Gastrocnemius medialis (tissue), 4 donors: ENCODE measurements around the gene ZDHHC14. TPM values are rescaled to one million over a fixed set of nuclear protein-coding genes. Genes with fewer than 3 reads are reported as not detected.
"Not testable (repeated sequence)": the region's sequence is repeated elsewhere in the genome, so short reads cannot be mapped to it uniquely, and the experiment has no call there.

Experiments
- ATAC-seq, 2 donors: fragments of 150-250 bp; one replicate each; pipeline ENCODE4 v1.9.1; 2016
- DNase-seq, 2 donors: peaks; one replicate each; pipeline ENCODE4 v3.0.0-alpha.2; 2019
- H3K27ac ChIP-seq, 4 donors: fragments of 200-600 bp; sonication (generic); 1 replicate in 1 of 4; 2 replicates in 3 of 4; pipeline ENCODE4 v1.5.1; 2016 to 2018; ENCODE audit warnings: mild to moderate bottlenecking in 2 of 4, moderate library complexity in 1 of 4
- H3K27me3 ChIP-seq, 3 donors: fragments of 200-600 bp; sonication (generic) in 2 of 3; 1 replicate in 1 of 3; 2 replicates in 2 of 3; pipeline versions ENCODE4 v1.5.1 to v1.6.0; 2016 to 2019; ENCODE audit warnings: mild to moderate bottlenecking in 1 of 3, moderate library complexity in 1 of 3
- H3K36me3 ChIP-seq, 2 donors: fragments of 200-600 bp; sonication (generic) in 1 of 2; one replicate each; pipeline ENCODE4 v1.5.1; 2017 to 2018
- H3K4me1 ChIP-seq, 2 donors: fragments of 200-600 bp; sonication (generic) in 1 of 2; one replicate each; pipeline ENCODE4 v1.5.1; 2016 to 2017; ENCODE audit warnings: mild to moderate bottlenecking in 2 of 2
- H3K4me3 ChIP-seq, 4 donors: fragments of 200-600 bp; sonication (generic) in 3 of 4; 1 replicate in 1 of 4; 2 replicates in 3 of 4; pipeline ENCODE4 v1.5.1; 2016 to 2019; ENCODE audit warnings: mild to moderate bottlenecking in 2 of 4
- H3K9me3 ChIP-seq, 3 donors: fragments of 200-600 bp; sonication (generic) in 2 of 3; 1 replicate in 1 of 3; 2 replicates in 2 of 3; pipeline ENCODE4 v1.5.1; 2016 to 2019
- CTCF ChIP-seq, 5 experiments: fragments of 450-650 bp in 3 of 5; fragments of 200-600 bp in 2 of 5; sonication (generic) in 2 of 5; IDR thresholded peaks in 4 of 5; conservative IDR thresholded peaks in 1 of 5; 1 replicate in 4 of 5; 2 replicates in 1 of 5; pipeline ENCODE4 v1.5.1; 2016 to 2019; ENCODE audit warnings: antibody characterized with exemption in 5 of 5, mild to moderate bottlenecking in 3 of 5, moderate library complexity in 3 of 5
- POLR2A ChIP-seq, 2 donors: fragments of 450-650 bp; IDR thresholded peaks; one replicate each; pipeline ENCODE4 v1.6.1; 2017; ENCODE audit warnings: antibody characterized with exemption in 2 of 2, mild to moderate bottlenecking in 2 of 2, moderate library complexity in 2 of 2
- in situ Hi-C, 4 donors: fragments of 200-750 bp; cut with MboI; loops; one replicate each; pipeline versions ENCODE4 v1.15.0 to v1.8.0; 2017; ENCODE audit warnings: low sequenced_read_pairs in 4 of 4
- intact Hi-C: fragments of 100-400 bp; cut with DNase I; formaldehyde crosslinking; loops from one replicate; pipeline ENCODE4 v1.15.1; 2023; ENCODE audit warnings: low total_unique reads
- total RNA-seq, 4 donors: library from RNA; depleted of rRNA; stranded (reverse); fragments of >200 nt; gene quantifications; one replicate each; pipeline versions ENCODE4 v1.1.0 to v1.2.3, GENCODE V29; 2016

Gene ZDHHC14
- total RNA-seq, 4 donors from 2014 or later: 3.7 to 7.7 (median 5.9) TPM

DNA sequence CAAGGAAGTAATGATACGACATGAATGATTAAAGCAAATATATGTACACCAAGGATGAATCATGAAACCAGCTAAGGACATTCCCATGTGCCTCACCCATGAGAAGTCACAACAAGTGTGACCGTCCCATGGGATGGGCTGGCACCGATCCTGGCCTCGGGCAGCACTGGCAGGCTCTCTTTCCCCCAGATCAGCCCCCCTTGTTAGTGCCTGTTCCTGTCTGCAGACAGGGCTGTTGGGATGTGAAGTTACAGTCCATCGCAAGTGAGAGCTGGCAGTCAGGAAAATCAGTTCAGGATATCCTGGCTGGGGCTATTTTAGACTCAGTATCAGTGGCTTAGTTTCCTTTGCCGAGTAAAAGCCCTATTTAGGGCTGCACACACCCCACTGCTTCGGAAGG, 312.9 kb downstream of the ZDHHC14 start:
- H3K36me3 ChIP-seq: no peaks in the 10 kb centered on the region
- no peak for ATAC-seq
- H3K4me1 ChIP-seq: peaks cover 4 to 5% of the 10 kb centered on the region in 2 donors
- no peak overlapping the region for H3K4me3 ChIP-seq
- H3K27me3 ChIP-seq: no peaks in the 10 kb centered on the region
- H3K9me3 ChIP-seq: no peaks in the 10 kb centered on the region
- no peak for DNase-seq
- intact Hi-C loops: no loop called here
- in situ Hi-C loops: no loop called here
- no peak overlapping the region for H3K27ac ChIP-seq
- no peak for TF ChIP-seq CTCF (IDR thresholded peaks at IDR 0.05 in 4 of 5, conservative IDR thresholded peaks at IDR 0.05 in 1 of 5)
- TF ChIP-seq POLR2A (IDR thresholded peaks at IDR 0.05): no peak

- Histone ChIP-seq H3K27ac (no peak overlapping the region), H3K4me1 (no peaks in the 10 kb centered on the region), H3K9me3 (no peaks in the 10 kb centered on the region), H3K36me3 (no peaks in the 10 kb centered on the region), H3K4me3 (no peak overlapping the region), H3K27me3 (no peaks in the 10 kb centered on the region)
- no peak for DNase-seq
- in situ Hi-C loops (no loop called here), intact Hi-C loops (no loop called here)
- ATAC-seq: no peak
- TF ChIP-seq POLR2A (IDR thresholded peaks at IDR 0.05) (no peak), CTCF (IDR thresholded peaks at IDR 0.05 in 4 of 5, conservative IDR thresholded peaks at IDR 0.05 in 1 of 5) (no peak)
Observed at GRCh38 chr6:157695301-157696040, 314.5 kb downstream of the ZDHHC14 start.

- no peak for ATAC-seq
- H3K9me3 ChIP-seq: no peaks in the 10 kb centered on the region
- no peak overlapping the region for H3K4me3 ChIP-seq
- no peaks in the 10 kb centered on the region for H3K4me1 ChIP-seq
- no peaks in the 10 kb centered on the region for H3K36me3 ChIP-seq
- in situ Hi-C loops (no loop called here), intact Hi-C loops (no loop called here)
- TF ChIP-seq POLR2A (IDR thresholded peaks at IDR 0.05): no peak
- TF ChIP-seq CTCF (IDR thresholded peaks at IDR 0.05 in 4 of 5, conservative IDR thresholded peaks at IDR 0.05 in 1 of 5): no peak
- no peaks in the 10 kb centered on the region for H3K27me3 ChIP-seq
- no peak for DNase-seq
- H3K27ac ChIP-seq: no peak overlapping the region
Observed at GRCh38 chr6:157699777-157700636, 319.0 kb downstream of the ZDHHC14 start.

DNA sequence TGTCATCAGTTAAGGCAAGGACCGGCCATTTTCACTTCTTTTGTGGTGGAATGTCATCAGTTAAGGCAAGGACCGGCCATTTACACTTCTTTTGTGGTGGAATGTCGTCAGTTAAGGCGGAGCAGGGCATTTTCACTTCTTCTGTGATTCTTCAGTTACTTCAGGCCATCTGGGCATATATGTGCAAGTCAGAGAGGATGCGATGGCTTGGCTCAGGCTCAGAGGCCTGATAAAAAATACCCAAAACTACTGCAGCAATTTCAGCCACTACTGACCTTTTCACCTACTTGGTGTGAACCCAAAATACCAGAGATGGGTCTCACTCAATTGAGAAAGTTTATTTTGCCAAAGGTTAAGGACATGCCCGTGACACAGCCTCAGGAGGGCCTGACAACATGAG, 325.4 kb downstream of the ZDHHC14 start:
- H3K27me3 ChIP-seq, in situ Hi-C loops, H3K4me3 ChIP-seq, DNase-seq, H3K9me3 ChIP-seq, H3K36me3 ChIP-seq, H3K27ac ChIP-seq, H3K4me1 ChIP-seq, intact Hi-C loops, ATAC-seq: not testable (repeated sequence)

DNA sequence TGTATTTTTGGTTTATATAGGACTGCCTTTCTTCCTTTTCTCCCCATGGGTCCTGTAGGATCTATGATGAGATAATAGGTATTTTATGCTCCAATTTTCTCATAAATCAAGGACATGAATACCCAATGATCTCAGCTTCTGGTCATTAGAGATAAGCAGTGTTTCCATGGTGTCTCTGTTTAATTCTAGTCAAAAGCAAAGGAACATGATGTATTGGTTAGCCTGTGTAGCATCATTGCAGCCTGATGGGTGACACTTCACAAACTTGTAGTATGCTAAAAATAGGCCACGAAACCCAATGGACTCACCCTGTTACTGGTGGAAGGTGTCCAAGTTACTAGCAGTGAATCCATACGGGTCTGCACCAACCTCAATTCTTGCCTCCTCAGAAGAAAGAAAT, 325.9 kb downstream of the ZDHHC14 start:
- no peak overlapping the region for H3K4me3 ChIP-seq
- no peaks in the 10 kb centered on the region for H3K27me3 ChIP-seq
- no peak for DNase-seq
- TF ChIP-seq CTCF (IDR thresholded peaks at IDR 0.05 in 4 of 5, conservative IDR thresholded peaks at IDR 0.05 in 1 of 5) (no peak), POLR2A (IDR thresholded peaks at IDR 0.05) (no peak)
- no peaks in the 10 kb centered on the region for H3K4me1 ChIP-seq
- H3K9me3 ChIP-seq: no peaks in the 10 kb centered on the region
- in situ Hi-C loops (no loop called here), intact Hi-C loops (no loop called here)
- ATAC-seq: no peak
- H3K27ac ChIP-seq: no peak overlapping the region
- no peaks in the 10 kb centered on the region for H3K36me3 ChIP-seq
